Upper lobe of right lung (tissue), 1 donor: ENCODE data around the gene FRRS1L. TPM values are rescaled to one million over a fixed set of nuclear protein-coding genes. Genes with fewer than 3 reads are reported as not detected.

ENCODE experiments used
- ATAC-seq: fragments of 200-7000 bp; cut with Tn5 transposase; one replicate; pipeline ENCODE4 v1.9.1; 2020; ENCODE audit warnings: mild to moderate bottlenecking, moderate library complexity
- DNase-seq: peaks from one replicate; pipeline ENCODE4 v3.0.0-alpha.2; 2020
- H3K27ac ChIP-seq: fragments of 200-600 bp; one replicate; pipeline ENCODE4 v1.8.0; 2022
- H3K27me3 ChIP-seq: fragments of 200-600 bp; one replicate; pipeline ENCODE4 v1.8.0; 2022; ENCODE audit warnings: mild to moderate bottlenecking
- H3K36me3 ChIP-seq: fragments of 200-600 bp; one replicate; pipeline ENCODE4 v1.8.0; 2022
- H3K4me1 ChIP-seq: fragments of 200-600 bp; one replicate; pipeline ENCODE4 v1.8.0; 2022
- H3K4me3 ChIP-seq: fragments of 200-600 bp; one replicate; pipeline ENCODE4 v1.8.0; 2022; ENCODE audit warnings: mild to moderate bottlenecking
- H3K9me3 ChIP-seq: fragments of 200-600 bp; one replicate; pipeline ENCODE4 v1.8.0; 2022
- intact Hi-C: fragments of 100-400 bp; cut with DNase I; formaldehyde crosslinking; loops from one replicate; pipeline ENCODE4 v1.11.0; 2022
- total RNA-seq: library from RNA; stranded (reverse); fragmentation: NEBNext Ultra II Directional; extraction: Animal tissue kit (Norgen Biotek cat#: 25700); gene quantifications from one replicate; pipeline ENCODE4 v1.2.1, GENCODE V29; 2021
- TF ChIP-seq, protein P1 (sequence below): fragments of 200-600 bp; IDR thresholded peaks from one replicate; pipeline ENCODE4 v1.8.0; 2022; ENCODE audit warnings: antibody characterized with exemption
- donor health status: DM: no; HTN: yes; CAD: no; lungs with severe emphysema.

FRRS1L gene
- total RNA-seq, 1 donor from 2014 or later, result 0.09 TPM

DNA sequence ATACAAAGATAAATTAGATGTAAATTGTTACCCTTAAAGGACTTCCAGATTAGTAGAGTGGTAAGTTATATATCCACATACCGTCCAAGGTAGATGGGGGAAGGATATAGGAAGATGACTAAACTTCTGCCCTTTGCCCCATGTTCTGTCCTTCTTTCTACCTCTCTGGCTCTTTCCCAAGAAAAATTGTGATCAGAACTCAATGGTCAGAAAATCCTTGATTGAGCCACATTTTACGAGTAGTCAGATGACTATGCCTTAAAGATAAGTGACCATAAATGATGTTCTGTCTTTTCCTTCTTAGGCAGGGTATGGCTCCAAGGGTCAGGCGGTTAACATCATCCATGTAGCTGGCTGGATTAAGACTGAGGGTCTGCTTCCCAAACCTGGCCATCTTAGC, 4.4 kb downstream of the FRRS1L start:
- intact Hi-C loops, result no loop called here
- TF ChIP-seq, protein P1, sequence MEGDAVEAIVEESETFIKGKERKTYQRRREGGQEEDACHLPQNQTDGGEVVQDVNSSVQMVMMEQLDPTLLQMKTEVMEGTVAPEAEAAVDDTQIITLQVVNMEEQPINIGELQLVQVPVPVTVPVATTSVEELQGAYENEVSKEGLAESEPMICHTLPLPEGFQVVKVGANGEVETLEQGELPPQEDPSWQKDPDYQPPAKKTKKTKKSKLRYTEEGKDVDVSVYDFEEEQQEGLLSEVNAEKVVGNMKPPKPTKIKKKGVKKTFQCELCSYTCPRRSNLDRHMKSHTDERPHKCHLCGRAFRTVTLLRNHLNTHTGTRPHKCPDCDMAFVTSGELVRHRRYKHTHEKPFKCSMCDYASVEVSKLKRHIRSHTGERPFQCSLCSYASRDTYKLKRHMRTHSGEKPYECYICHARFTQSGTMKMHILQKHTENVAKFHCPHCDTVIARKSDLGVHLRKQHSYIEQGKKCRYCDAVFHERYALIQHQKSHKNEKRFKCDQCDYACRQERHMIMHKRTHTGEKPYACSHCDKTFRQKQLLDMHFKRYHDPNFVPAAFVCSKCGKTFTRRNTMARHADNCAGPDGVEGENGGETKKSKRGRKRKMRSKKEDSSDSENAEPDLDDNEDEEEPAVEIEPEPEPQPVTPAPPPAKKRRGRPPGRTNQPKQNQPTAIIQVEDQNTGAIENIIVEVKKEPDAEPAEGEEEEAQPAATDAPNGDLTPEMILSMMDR, result no peak
- ATAC-seq, result no peak

GRCh38 chr9:109161471-109161870, 5.6 kb downstream of the FRRS1L start:
- H3K36me3 ChIP-seq, result no peaks in the 10 kb centered on the region
- intact Hi-C loops, result no loop called here
- no peak for DNase-seq
- H3K27ac ChIP-seq, result no peak overlapping the region
- TF ChIP-seq, protein P1, result no peak
- H3K27me3 ChIP-seq, result no peaks in the 10 kb centered on the region
- H3K4me1 ChIP-seq, result no peaks in the 10 kb centered on the region
- H3K9me3 ChIP-seq, result no peaks in the 10 kb centered on the region
- no peak overlapping the region for H3K4me3 ChIP-seq
- ATAC-seq, result no peak

More for the DNA sequence above, 4.4 kb downstream of the FRRS1L start:
- H3K4me1 ChIP-seq, result no peaks in the 10 kb centered on the region
- H3K9me3 ChIP-seq, result no peaks in the 10 kb centered on the region
- H3K36me3 ChIP-seq, result no peaks in the 10 kb centered on the region
- DNase-seq, result no peak
- H3K27ac ChIP-seq, result no peak overlapping the region
- peaks cover 5% of the 10 kb centered on the region for H3K27me3 ChIP-seq
- no peak overlapping the region for H3K4me3 ChIP-seq

GRCh38 chr9:109159583-109159982, 7.5 kb downstream of the FRRS1L start:
- Histone ChIP-seq H3K4me1 (no peaks in the 10 kb centered on the region), H3K27me3 (no peaks in the 10 kb centered on the region), H3K27ac (no peak overlapping the region), H3K36me3 (no peaks in the 10 kb centered on the region), H3K4me3 (no peak overlapping the region), H3K9me3 (no peaks in the 10 kb centered on the region)
- DNase-seq (no peak), ATAC-seq (no peak)
- intact Hi-C loops, result no loop called here
- TF ChIP-seq, protein P1, result no peak

GRCh38 chr9:109158651-109159050, 8.4 kb downstream of the FRRS1L start:
- H3K4me3 ChIP-seq, result no peak overlapping the region
- ATAC-seq, result no peak
- no peak for DNase-seq
- TF ChIP-seq, protein P1, result no peak
- intact Hi-C loops, result no loop called here
- H3K27ac ChIP-seq, result no peak overlapping the region
- no peaks in the 10 kb centered on the region for H3K36me3 ChIP-seq
- H3K27me3 ChIP-seq, result no peaks in the 10 kb centered on the region
- H3K4me1 ChIP-seq, result no peaks in the 10 kb centered on the region
- H3K9me3 ChIP-seq, result no peaks in the 10 kb centered on the region

DNA sequence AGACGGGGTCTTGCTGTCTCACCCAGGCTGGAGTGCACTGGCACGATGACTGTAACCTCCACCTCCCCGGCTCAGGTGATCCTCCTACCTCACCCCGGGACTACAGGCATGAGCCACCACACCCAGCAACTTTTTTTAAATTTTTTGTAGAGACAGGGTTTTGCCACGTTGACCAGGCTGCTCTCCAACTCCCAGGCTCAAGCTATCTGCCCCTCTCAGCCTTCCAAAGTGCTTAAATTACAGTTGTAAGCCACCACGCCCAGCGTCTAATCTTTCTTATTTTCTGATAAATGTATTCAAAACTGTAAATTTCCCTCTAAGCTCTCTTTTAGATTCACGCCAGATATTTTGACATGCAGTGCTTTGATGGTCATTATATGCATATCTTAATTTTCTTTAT, 10.3 kb downstream of the FRRS1L start:
- H3K27me3 ChIP-seq, result no peaks in the 10 kb centered on the region
- no peak overlapping the region for H3K27ac ChIP-seq
- no peaks in the 10 kb centered on the region for H3K36me3 ChIP-seq
- no peaks in the 10 kb centered on the region for H3K4me1 ChIP-seq
- TF ChIP-seq, protein P1, result no peak
- H3K4me3 ChIP-seq, result no peak overlapping the region
- intact Hi-C loops, result no loop called here
- ATAC-seq (no peak), DNase-seq (no peak)
- no peaks in the 10 kb centered on the region for H3K9me3 ChIP-seq

DNA sequence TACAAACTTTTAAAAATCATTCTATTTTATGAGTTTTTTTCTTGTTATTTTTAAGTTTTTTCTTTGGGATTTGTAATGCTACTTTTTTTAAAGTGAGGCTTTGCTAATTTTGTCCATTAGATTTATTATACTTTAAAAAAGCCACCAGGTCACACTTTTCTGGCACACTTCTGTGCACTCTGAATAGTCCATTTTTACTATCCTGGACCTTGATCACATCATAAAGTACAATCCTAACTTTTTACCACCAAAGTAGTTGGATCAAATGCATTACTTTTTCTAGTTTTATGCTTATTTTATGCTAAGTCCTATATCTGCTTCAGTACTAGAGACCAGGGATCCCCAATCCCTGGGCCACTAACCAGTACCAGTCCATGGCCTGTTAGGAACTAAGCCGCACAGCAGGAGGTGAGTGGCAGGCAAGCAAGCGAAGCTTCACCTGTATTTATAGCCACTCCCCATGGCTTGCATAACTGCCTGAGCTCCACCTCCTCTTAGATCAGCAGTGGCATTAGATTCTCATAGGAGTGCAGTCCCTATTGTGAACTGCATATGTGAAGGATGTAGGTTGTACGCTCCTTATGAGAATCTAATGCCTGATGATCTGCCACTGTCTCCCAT, 16.0 kb downstream of the FRRS1L start:
- intact Hi-C loops, result no loop called here
- DNase-seq (no peak), ATAC-seq (peak; percentile 84)
- Histone ChIP-seq H3K27me3 (no peaks in the 10 kb centered on the region), H3K9me3 (no peaks in the 10 kb centered on the region), H3K36me3 (no peaks in the 10 kb centered on the region), H3K27ac (no peak overlapping the region), H3K4me3 (no peak overlapping the region), H3K4me1 (no peaks in the 10 kb centered on the region)
- TF ChIP-seq, protein P1, result no peak
